ENCODE measurements around the gene SYF2. TPM values are rescaled to one million over a fixed set of nuclear protein-coding genes. Genes with fewer than 3 reads are reported as not detected.

Gene SYF2
- total RNA-seq, 1 donor, result 28.9 TPM

- no peak for TF ChIP-seq CTCF (IDR thresholded peaks at IDR 0.05; ENCODE audit: insufficient read depth, low read depth, low read length)
- peak overlapping the region; percentile 98 for H3K4me3 ChIP-seq (ENCODE audit: low read depth, low read length)
- DNase-seq (ENCODE audit: low read depth), result peak; percentile 92
These were observed 823 bp upstream of the SYF2 start for GRCh38 chr1:25232866-25233784.

GRCh38 chr1:25223471-25223870, 8.8 kb downstream of the SYF2 start:
- DNase-seq (ENCODE audit: low read depth), result peak; percentile 32
- H3K4me3 ChIP-seq (ENCODE audit: low read depth, low read length), result no peak overlapping the region
- no peak for TF ChIP-seq CTCF (IDR thresholded peaks at IDR 0.05; ENCODE audit: insufficient read depth, low read depth, low read length)

GRCh38 chr1:25222606-25223005, 9.7 kb downstream of the SYF2 start:
- no peak for TF ChIP-seq CTCF (IDR thresholded peaks at IDR 0.05; ENCODE audit: insufficient read depth, low read depth, low read length)
- H3K4me3 ChIP-seq (ENCODE audit: low read depth, low read length), result no peak overlapping the region
- DNase-seq (ENCODE audit: low read depth), result no peak

- no peak overlapping the region for H3K4me3 ChIP-seq (ENCODE audit: low read depth, low read length)
- DNase-seq (ENCODE audit: low read depth), result no peak
- no peak for TF ChIP-seq CTCF (IDR thresholded peaks at IDR 0.05; ENCODE audit: insufficient read depth, low read depth, low read length)
These were observed 11.6 kb downstream of the SYF2 start for GRCh38 chr1:25220666-25221065.

- no peak for DNase-seq (ENCODE audit: low read depth)
- no peak for TF ChIP-seq CTCF (IDR thresholded peaks at IDR 0.05; ENCODE audit: insufficient read depth, low read depth, low read length)
- H3K4me3 ChIP-seq (ENCODE audit: low read depth, low read length), result no peak overlapping the region
These were observed 12.5 kb downstream of the SYF2 start for GRCh38 chr1:25219661-25220251.

- no peak for DNase-seq (ENCODE audit: low read depth)
- TF ChIP-seq CTCF (IDR thresholded peaks at IDR 0.05; ENCODE audit: insufficient read depth, low read depth, low read length), result no peak
- H3K4me3 ChIP-seq (ENCODE audit: low read depth, low read length), result no peak overlapping the region
These were observed 14.6 kb downstream of the SYF2 start for GRCh38 chr1:25217598-25218232.

Measured in fibroblast of villous mesenchyme (primary cell).